Testis (tissue), 3 donors: Measurements from ENCODE around the gene ASB4. TPM values are rescaled to one million over a fixed set of nuclear protein-coding genes. Genes with fewer than 3 reads are reported as not detected.

Experiments used
- DNase-seq: peaks from one replicate; pipeline ENCODE4 v3.0.0-alpha.2; 2019
- H3K27ac ChIP-seq, 2 donors: fragments of 200-600 bp; sonication (generic); one replicate each; pipeline ENCODE4 v1.5.1; 2019
- H3K27me3 ChIP-seq: fragments of 200-600 bp; sonication (generic); one replicate; pipeline ENCODE4 v1.5.1; 2019
- H3K36me3 ChIP-seq: fragments of 200-600 bp; sonication (generic); one replicate; pipeline ENCODE4 v1.5.1; 2017; ENCODE audit warnings: low read depth; ENCODE audit errors: missing control alignments
- H3K4me1 ChIP-seq: fragments of 200-600 bp; sonication (generic); one replicate; pipeline ENCODE4 v1.5.1; 2019
- H3K4me3 ChIP-seq, 2 donors: fragments of 200-600 bp; sonication (generic); one replicate each; pipeline ENCODE4 v1.5.1; 2017 to 2019
- H3K9me3 ChIP-seq: fragments of 200-600 bp; sonication (generic); one replicate; pipeline ENCODE4 v1.5.1; 2017
- POLR2A ChIP-seq: fragments of 450-650 bp; IDR thresholded peaks from one replicate; pipeline ENCODE4 v1.6.1; 2017; ENCODE audit warnings: antibody characterized with exemption, mild to moderate bottlenecking, moderate library complexity
- WGBS, 2 donors: methylation state at CpG; one replicate each; pipeline ENCODE4 v1.1.5; 2018; 5-methylcytosine and 5-hydroxymethylcytosine counted together
- intact Hi-C: fragments of 100-400 bp; cut with DNase I; formaldehyde crosslinking; loops from one replicate; pipeline ENCODE4 v1.15.1; 2023; ENCODE audit warnings: low total_unique reads
- polyA plus RNA-seq: library from polyadenylated mRNA; stranded (reverse); fragments of 350-450 nt; fragmentation: Illumina TruSeq; extraction: RNeasy Lipid Tissue Mini Kit (QIAGEN cat#74804); gene quantifications from one replicate; pipeline ENCODE4 v1.2.3, GENCODE V29; 2014; ENCODE audit warnings: low read depth, low replicate concordance; ENCODE audit not compliant: insufficient read depth
- total RNA-seq, 2 donors: library from RNA; depleted of rRNA; stranded (reverse); fragments of >200 nt; gene quantifications; one replicate each; pipeline ENCODE4 v1.2.3, GENCODE V29; 2016
- TF ChIP-seq, protein P1 (sequence below), 3 experiments: fragments of 450-650 bp in 2 of 3; fragments of 200-600 bp in 1 of 3; sonication (generic) in 1 of 3; IDR thresholded peaks; one replicate each; pipeline ENCODE4 v1.5.1; 2016 to 2019; ENCODE audit warnings: antibody characterized with exemption in 3 of 3, mild to moderate bottlenecking in 2 of 3, moderate library complexity in 1 of 3

The ASB4 gene
- total and polyA plus RNA-seq, 3 donors from 2014 or later = 0.12 to 1.9 (median 1.0) TPM

DNA sequence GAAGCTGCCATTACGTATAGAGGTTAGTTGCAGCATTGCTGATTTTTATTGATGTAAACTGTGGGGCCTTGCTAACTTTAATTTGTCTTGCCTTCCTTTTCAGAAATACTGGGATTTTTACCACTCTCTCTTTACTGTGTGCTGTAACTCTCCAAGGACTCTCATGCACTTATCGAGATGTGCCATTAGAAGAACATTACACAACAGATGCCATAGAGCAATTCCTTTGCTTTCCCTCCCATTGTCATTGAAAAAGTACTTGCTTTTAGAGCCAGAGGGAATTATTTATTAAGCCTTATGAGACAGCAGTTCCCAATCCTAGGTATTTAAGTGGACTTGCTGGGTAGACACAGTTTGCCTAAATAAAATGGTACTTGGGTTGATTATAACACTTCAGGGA lies 51.7 kb downstream of the ASB4 start:
- no peak for DNase-seq
- TF ChIP-seq POLR2A = no peak
- TF ChIP-seq, protein P1, sequence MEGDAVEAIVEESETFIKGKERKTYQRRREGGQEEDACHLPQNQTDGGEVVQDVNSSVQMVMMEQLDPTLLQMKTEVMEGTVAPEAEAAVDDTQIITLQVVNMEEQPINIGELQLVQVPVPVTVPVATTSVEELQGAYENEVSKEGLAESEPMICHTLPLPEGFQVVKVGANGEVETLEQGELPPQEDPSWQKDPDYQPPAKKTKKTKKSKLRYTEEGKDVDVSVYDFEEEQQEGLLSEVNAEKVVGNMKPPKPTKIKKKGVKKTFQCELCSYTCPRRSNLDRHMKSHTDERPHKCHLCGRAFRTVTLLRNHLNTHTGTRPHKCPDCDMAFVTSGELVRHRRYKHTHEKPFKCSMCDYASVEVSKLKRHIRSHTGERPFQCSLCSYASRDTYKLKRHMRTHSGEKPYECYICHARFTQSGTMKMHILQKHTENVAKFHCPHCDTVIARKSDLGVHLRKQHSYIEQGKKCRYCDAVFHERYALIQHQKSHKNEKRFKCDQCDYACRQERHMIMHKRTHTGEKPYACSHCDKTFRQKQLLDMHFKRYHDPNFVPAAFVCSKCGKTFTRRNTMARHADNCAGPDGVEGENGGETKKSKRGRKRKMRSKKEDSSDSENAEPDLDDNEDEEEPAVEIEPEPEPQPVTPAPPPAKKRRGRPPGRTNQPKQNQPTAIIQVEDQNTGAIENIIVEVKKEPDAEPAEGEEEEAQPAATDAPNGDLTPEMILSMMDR (IDR thresholded peaks at IDR 0.05) = no peak
- intact Hi-C loops = no loop called here
- Histone ChIP-seq H3K27me3 (no peaks in the 10 kb centered on the region), H3K4me1 (no peaks in the 10 kb centered on the region), H3K36me3 (no peaks in the 10 kb centered on the region), H3K27ac (no peak overlapping the region), H3K9me3 (no peaks in the 10 kb centered on the region), H3K4me3 (no peak overlapping the region)
- 94 to 96% methylated on average over 2 of the region's 2 CpGs for WGBS, 2 donors

DNA sequence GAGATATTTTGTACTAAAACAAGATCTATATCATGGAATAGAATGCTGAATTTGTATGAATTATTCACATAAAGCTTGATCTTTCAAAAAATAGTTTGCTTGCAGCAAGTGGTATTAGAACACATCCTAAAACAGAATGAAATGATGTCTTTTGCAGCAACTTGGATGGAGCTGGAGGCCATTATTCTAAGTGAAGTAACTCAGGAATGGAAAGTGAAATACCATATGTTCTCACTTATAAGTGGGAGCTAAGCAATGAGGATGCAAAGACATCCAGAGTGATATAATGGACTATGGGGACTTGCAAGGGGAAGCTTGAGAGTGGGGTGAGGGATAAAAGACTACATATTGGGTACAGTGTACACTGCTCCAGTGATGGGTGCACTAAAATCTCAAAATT lies 53.7 kb downstream of the ASB4 start:
- TF ChIP-seq, protein P1 (IDR thresholded peaks at IDR 0.05) = no peak
- no peak for TF ChIP-seq POLR2A
- H3K9me3 ChIP-seq = no peaks in the 10 kb centered on the region
- H3K36me3 ChIP-seq = no peaks in the 10 kb centered on the region
- no peak overlapping the region for H3K27ac ChIP-seq
- no peaks in the 10 kb centered on the region for H3K4me1 ChIP-seq
- no peak overlapping the region for H3K4me3 ChIP-seq
- DNase-seq = no peak
- intact Hi-C loops = no loop called here
- no peaks in the 10 kb centered on the region for H3K27me3 ChIP-seq

DNA sequence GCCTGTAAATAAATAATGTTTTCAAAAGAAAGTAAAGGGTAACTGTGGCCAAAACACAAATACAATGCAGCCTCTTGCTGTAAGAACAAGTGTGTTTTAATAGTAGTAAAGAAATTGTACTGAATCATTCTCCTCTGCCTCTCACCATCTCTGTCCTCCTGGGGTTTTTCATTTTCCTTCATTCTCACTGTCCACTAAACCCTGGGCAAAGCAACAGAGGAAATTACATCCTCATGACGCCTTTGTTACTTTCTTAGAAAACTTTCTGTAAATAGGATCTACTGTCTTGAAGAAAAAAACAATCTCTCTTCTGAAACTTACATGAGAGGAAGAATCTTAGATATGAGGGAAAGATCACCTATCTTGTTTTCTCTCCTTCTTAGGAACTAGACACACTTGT lies 54.6 kb downstream of the ASB4 start:
- Histone ChIP-seq H3K36me3 (no peaks in the 10 kb centered on the region), H3K4me1 (peaks cover under 1% of the 10 kb centered on the region), H3K4me3 (no peak overlapping the region), H3K27me3 (no peaks in the 10 kb centered on the region), H3K27ac (no peak overlapping the region), H3K9me3 (no peaks in the 10 kb centered on the region)
- WGBS, 2 donors = 79% methylated on average over 1 of the region's 1 CpG
- TF ChIP-seq POLR2A = no peak
- TF ChIP-seq, protein P1 (IDR thresholded peaks at IDR 0.05) = no peak
- no peak for DNase-seq
- intact Hi-C loops = loop anchor here (10.0 kb wide), 1 partner anchor 64 kb away; no protein-coding TSS in a partner anchor

DNA sequence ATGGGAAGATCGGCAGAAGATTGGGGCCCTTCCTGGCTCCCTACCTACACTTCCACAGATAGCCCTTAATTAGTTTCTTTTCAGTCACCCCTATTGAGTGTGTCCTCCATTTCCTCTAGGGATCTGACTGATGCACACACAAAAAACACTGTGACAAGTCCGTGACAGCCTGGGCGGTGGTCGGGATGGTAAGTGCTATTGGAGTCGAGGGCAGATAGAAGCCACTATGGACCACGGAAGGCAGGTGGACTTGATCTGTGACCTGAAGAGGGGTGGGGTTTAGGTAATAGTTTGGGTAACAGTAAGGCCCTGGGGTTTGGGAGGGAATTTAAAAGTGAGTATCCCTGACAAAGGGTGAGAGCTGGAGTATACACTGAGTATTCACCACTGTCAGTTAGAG lies 57.6 kb downstream of the ASB4 start:
- Histone ChIP-seq H3K4me3 (no peak overlapping the region), H3K27me3 (no peaks in the 10 kb centered on the region), H3K9me3 (no peaks in the 10 kb centered on the region), H3K36me3 (no peaks in the 10 kb centered on the region), H3K4me1 (peaks cover 15% of the 10 kb centered on the region), H3K27ac (no peak overlapping the region)
- no peak for DNase-seq
- intact Hi-C loops = loop anchor here (10.0 kb wide), 1 partner anchor 61 kb away; no protein-coding TSS in a partner anchor
- TF ChIP-seq, protein P1 (IDR thresholded peaks at IDR 0.05) = no peak
- no peak for TF ChIP-seq POLR2A
- WGBS, 2 donors = 91 to 96% methylated on average over 6 of the region's 6 CpGs

DNA sequence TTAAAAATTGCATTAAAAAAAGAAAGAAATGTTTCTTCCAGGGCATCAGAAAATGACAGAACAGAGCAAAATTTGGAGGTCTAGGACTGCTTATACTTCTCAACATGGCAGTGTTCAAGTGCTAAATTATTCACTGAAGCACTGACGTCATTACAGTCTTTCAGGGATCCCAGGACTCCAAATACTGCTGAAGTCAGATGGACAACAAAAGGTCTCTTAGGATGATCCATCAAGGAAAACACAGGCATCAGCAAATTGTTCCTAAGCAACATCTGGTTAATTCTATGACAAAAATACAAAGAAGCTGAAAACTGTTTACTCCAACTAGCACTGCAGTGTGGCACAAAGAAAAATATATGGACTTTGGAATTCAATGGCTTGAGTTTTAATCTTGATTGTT lies 58.4 kb downstream of the ASB4 start:
- no peaks in the 10 kb centered on the region for H3K27me3 ChIP-seq
- H3K4me1 ChIP-seq = peaks cover 15% of the 10 kb centered on the region
- no peak overlapping the region for H3K4me3 ChIP-seq
- no peak overlapping the region for H3K27ac ChIP-seq
- H3K9me3 ChIP-seq = no peaks in the 10 kb centered on the region
- 68 to 79% methylated on average over 1 of the region's 1 CpG for WGBS, 2 donors
- TF ChIP-seq, protein P1 (IDR thresholded peaks at IDR 0.05) = no peak
- TF ChIP-seq POLR2A = no peak
- intact Hi-C loops = loop anchor here (10.0 kb wide), 1 partner anchor 61 kb away; no protein-coding TSS in a partner anchor
- H3K36me3 ChIP-seq = no peaks in the 10 kb centered on the region
- no peak for DNase-seq
